ENCODE results near the gene PAFAH1B1.

PAFAH1B1 gene

GRCh38 chr17:2704031-2704889, 110.8 kb downstream of the PAFAH1B1 start:
- DNase-seq (ENCODE audit: extremely low read depth, insufficient read length), result no peak
- peaks cover 41% of the 10 kb centered on the region for H3K36me3 ChIP-seq (ENCODE audit: control insufficient read depth, insufficient read depth, low read length)
- H3K27me3 ChIP-seq (replicated peaks; ENCODE audit: control insufficient read depth, insufficient read depth, low read length), result no peaks in the 10 kb centered on the region
- H3K4me3 ChIP-seq (replicated peaks; ENCODE audit: low read depth, low read length), result no peak overlapping the region
- TF ChIP-seq CTCF (IDR thresholded peaks at IDR 0.05; ENCODE audit: insufficient read depth, low read length, poor library complexity, severe bottlenecking), result no peak

- no peak for TF ChIP-seq CTCF (IDR thresholded peaks at IDR 0.05; ENCODE audit: insufficient read depth, low read length, poor library complexity, severe bottlenecking)
- Histone ChIP-seq H3K36me3 (ENCODE audit: control insufficient read depth, insufficient read depth, low read length) (peaks cover 41% of the 10 kb centered on the region), H3K4me3 (replicated peaks; ENCODE audit: low read depth, low read length) (no peak overlapping the region), H3K27me3 (replicated peaks; ENCODE audit: control insufficient read depth, insufficient read depth, low read length) (no peaks in the 10 kb centered on the region)
- no peak for DNase-seq (ENCODE audit: extremely low read depth, insufficient read length)
Observed at GRCh38 chr17:2704890-2705248, 111.4 kb downstream of the PAFAH1B1 start.

GRCh38 chr17:2705263-2705662, 111.8 kb downstream of the PAFAH1B1 start:
- no peak overlapping the region for H3K4me3 ChIP-seq (replicated peaks; ENCODE audit: low read depth, low read length)
- no peak for TF ChIP-seq CTCF (IDR thresholded peaks at IDR 0.05; ENCODE audit: insufficient read depth, low read length, poor library complexity, severe bottlenecking)
- peaks cover 38% of the 10 kb centered on the region for H3K36me3 ChIP-seq (ENCODE audit: control insufficient read depth, insufficient read depth, low read length)
- no peaks in the 10 kb centered on the region for H3K27me3 ChIP-seq (replicated peaks; ENCODE audit: control insufficient read depth, insufficient read depth, low read length)
- no peak for DNase-seq (ENCODE audit: extremely low read depth, insufficient read length)

GRCh38 chr17:2705888-2706795, 112.7 kb downstream of the PAFAH1B1 start:
- Histone ChIP-seq H3K4me3 (replicated peaks; ENCODE audit: low read depth, low read length) (no peak overlapping the region), H3K36me3 (ENCODE audit: control insufficient read depth, insufficient read depth, low read length) (peaks cover 31% of the 10 kb centered on the region), H3K27me3 (replicated peaks; ENCODE audit: control insufficient read depth, insufficient read depth, low read length) (no peaks in the 10 kb centered on the region)
- TF ChIP-seq CTCF (IDR thresholded peaks at IDR 0.05; ENCODE audit: insufficient read depth, low read length, poor library complexity, severe bottlenecking), result no peak
- DNase-seq (ENCODE audit: extremely low read depth, insufficient read length), result no peak

GRCh38 chr17:2706911-2707510, 113.6 kb downstream of the PAFAH1B1 start:
- Histone ChIP-seq H3K4me3 (replicated peaks; ENCODE audit: low read depth, low read length) (no peak overlapping the region), H3K36me3 (ENCODE audit: control insufficient read depth, insufficient read depth, low read length) (peaks cover 26% of the 10 kb centered on the region), H3K27me3 (replicated peaks; ENCODE audit: control insufficient read depth, insufficient read depth, low read length) (no peaks in the 10 kb centered on the region)
- TF ChIP-seq CTCF (IDR thresholded peaks at IDR 0.05; ENCODE audit: insufficient read depth, low read length, poor library complexity, severe bottlenecking), result no peak
- DNase-seq (ENCODE audit: extremely low read depth, insufficient read length), result no peak
